ENCODE measurements around the gene GAD1. TPM values are rescaled to one million over a fixed set of nuclear protein-coding genes. Genes with fewer than 3 reads are reported as not detected.

The GAD1 gene
- total and polyA plus RNA-seq, 2 donors from 2014 or later = 1.1 to 4.1 TPM

DNA sequence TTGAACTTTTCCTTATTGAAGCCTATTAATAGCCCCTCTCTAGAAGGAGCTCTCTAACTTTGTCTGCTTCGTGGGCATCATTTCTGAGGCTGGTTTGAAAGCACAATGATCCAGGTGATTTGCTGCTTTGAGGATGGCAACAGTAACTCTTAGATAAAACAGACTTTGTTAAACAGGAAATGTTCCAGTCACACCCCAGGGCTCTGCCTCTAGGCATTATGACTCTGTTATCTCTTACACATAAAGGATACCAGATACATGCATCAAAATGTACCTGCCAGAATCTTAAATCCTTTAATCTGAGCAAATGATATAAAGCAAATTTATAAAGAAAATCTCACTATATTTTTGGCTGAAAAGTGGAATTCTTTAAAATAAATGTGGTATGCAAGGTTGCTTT, 52.3 kb downstream of the GAD1 start:
- intact Hi-C loops (cut with DNase I) = no loop called here
- no peak overlapping the region for H3K9ac ChIP-seq (ENCODE audit: low read length in 3 of 3)
- no peak overlapping the region for H3K4me3 ChIP-seq (ENCODE audit: low read length in 3 of 3)
- no peaks in the 10 kb centered on the region for H3K27me3 ChIP-seq (ENCODE audit: control insufficient read depth, insufficient read depth, low read length)
- H3K36me3 ChIP-seq (ENCODE audit: control insufficient read depth in 2 of 3, insufficient read depth in 3 of 3, low read length in 3 of 3) = no peaks in the 10 kb centered on the region
- DNase-seq (no peak), FAIRE-seq (no peak)
- no peaks in the 10 kb centered on the region for H3K9me3 ChIP-seq (ENCODE audit: control insufficient read depth in 2 of 3, insufficient read depth in 1 of 3, low read length in 3 of 3)
- H3K27ac ChIP-seq (ENCODE audit: low read depth in 2 of 2, low read length in 2 of 2) = no peak overlapping the region
- TF ChIP-seq CTCF (IDR thresholded peaks at IDR 0.05; ENCODE audit: borderline replicate concordance, extremely low read depth, insufficient read depth) = no peak
- H3K4me1 ChIP-seq (ENCODE audit: control insufficient read depth in 2 of 3, insufficient read depth in 2 of 3, low read depth in 1 of 3, low read length in 3 of 3) = peaks cover 0 to 6% (median 3%) of the 10 kb centered on the region in 3 donors

DNA sequence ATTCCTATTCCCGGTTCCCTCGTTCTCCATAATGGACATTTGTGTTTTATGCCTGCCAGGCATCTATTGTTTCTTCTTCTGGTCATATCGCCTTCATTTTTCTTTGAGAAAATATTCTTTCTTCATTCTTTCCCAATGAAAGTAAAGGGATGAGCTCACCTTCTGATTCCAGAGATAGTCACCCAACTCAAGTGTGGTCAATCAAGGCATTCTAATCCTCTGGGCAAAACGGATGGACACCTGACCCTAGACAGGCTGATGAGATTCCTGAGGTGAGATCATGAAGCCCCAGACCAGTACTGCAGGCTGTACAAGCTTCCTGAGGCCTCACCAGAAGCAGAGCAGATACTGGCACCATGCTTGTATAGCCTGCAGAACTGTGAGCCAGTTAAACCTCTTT, 52.8 kb downstream of the GAD1 start:
- no peak overlapping the region for H3K9ac ChIP-seq (ENCODE audit: low read length in 3 of 3)
- no peaks in the 10 kb centered on the region for H3K27me3 ChIP-seq (ENCODE audit: control insufficient read depth, insufficient read depth, low read length)
- no peak overlapping the region for H3K27ac ChIP-seq (ENCODE audit: low read depth in 2 of 2, low read length in 2 of 2)
- no peaks in the 10 kb centered on the region for H3K36me3 ChIP-seq (ENCODE audit: control insufficient read depth in 2 of 3, insufficient read depth in 3 of 3, low read length in 3 of 3)
- peaks cover 0 to 6% (median 3%) of the 10 kb centered on the region in 3 donors for H3K4me1 ChIP-seq (ENCODE audit: control insufficient read depth in 2 of 3, insufficient read depth in 2 of 3, low read depth in 1 of 3, low read length in 3 of 3)
- no peak overlapping the region for H3K4me3 ChIP-seq (ENCODE audit: low read length in 3 of 3)
- FAIRE-seq (no peak), DNase-seq (no peak)
- intact Hi-C loops (cut with DNase I) = no loop called here
- no peak for TF ChIP-seq CTCF (IDR thresholded peaks at IDR 0.05; ENCODE audit: borderline replicate concordance, extremely low read depth, insufficient read depth)
- H3K9me3 ChIP-seq (ENCODE audit: control insufficient read depth in 2 of 3, insufficient read depth in 1 of 3, low read length in 3 of 3) = no peaks in the 10 kb centered on the region

- Histone ChIP-seq H3K36me3 (ENCODE audit: control insufficient read depth in 2 of 3, insufficient read depth in 3 of 3, low read length in 3 of 3) (no peaks in the 10 kb centered on the region), H3K9ac (ENCODE audit: low read length in 3 of 3) (peak overlapping the region in 1 of 3 donors; percentile 8), H3K27me3 (ENCODE audit: control insufficient read depth, insufficient read depth, low read length) (no peaks in the 10 kb centered on the region), H3K4me1 (ENCODE audit: control insufficient read depth in 2 of 3, insufficient read depth in 2 of 3, low read depth in 1 of 3, low read length in 3 of 3) (peaks cover 0 to 6% (median 3%) of the 10 kb centered on the region in 3 donors), H3K27ac (ENCODE audit: low read depth in 2 of 2, low read length in 2 of 2) (no peak overlapping the region), H3K9me3 (ENCODE audit: control insufficient read depth in 2 of 3, insufficient read depth in 1 of 3, low read length in 3 of 3) (no peaks in the 10 kb centered on the region), H3K4me3 (ENCODE audit: low read length in 3 of 3) (peak overlapping the region; percentile 26 to 44 (median 31))
- FAIRE-seq = no peak
- DNase-seq = peak; percentile 81 to 91 (median 87)
- TF ChIP-seq CTCF (IDR thresholded peaks at IDR 0.05; ENCODE audit: borderline replicate concordance, extremely low read depth, insufficient read depth) = peak; percentile 71
- intact Hi-C loops (cut with DNase I) = no loop called here
Measured at GRCh38 chr2:170873035-170873692, 56.5 kb downstream of the GAD1 start.
